CD14-positive monocyte (primary cell): ENCODE measurements around the gene TGFB2. TPM values are rescaled to one million over a fixed set of nuclear protein-coding genes. Genes with fewer than 3 reads are reported as not detected.

Source experiments
- DNase-seq, 3 donors: peaks; one replicate each; pipeline ENCODE4 v3.0.0-alpha.2; 2011 to 2022
- H2AFZ ChIP-seq: 2 replicates; pipeline ENCODE4 v1.6.0; 2012; ENCODE audit warnings: mild to moderate bottlenecking, low read depth, low read length, inconsistent platforms; ENCODE audit not compliant: insufficient read depth, poor library complexity, severe bottlenecking
- H3K27ac ChIP-seq, 2 donors: 1 replicate in 1 of 2; 2 replicates in 1 of 2; pipeline ENCODE4 v1.5.1; 2012 to 2013; ENCODE audit warnings: low read length in 2 of 2, control low read depth in 1 of 2, inconsistent platforms in 1 of 2, low read depth in 1 of 2, mild to moderate bottlenecking in 1 of 2
- H3K27me3 ChIP-seq, 2 donors: one replicate each; pipeline versions ENCODE4 v1.6.0 to v1.6.1; 2011 to 2013; ENCODE audit warnings: low read length in 2 of 2; ENCODE audit not compliant: control insufficient read depth in 2 of 2, insufficient read depth in 2 of 2
- H3K36me3 ChIP-seq, 2 donors: replicated peaks in 1 of 2; 1 replicate in 1 of 2; 2 replicates in 1 of 2; pipeline versions ENCODE4 v1.5.1 to v1.6.1; 2012 to 2013; ENCODE audit warnings: low read length in 2 of 2, control low read depth in 1 of 2, inconsistent platforms in 1 of 2, mild to moderate bottlenecking in 1 of 2; ENCODE audit not compliant: insufficient read depth in 2 of 2, control insufficient read depth in 1 of 2
- H3K4me1 ChIP-seq, 2 donors: 1 replicate in 1 of 2; 2 replicates in 1 of 2; pipeline versions ENCODE4 v1.5.1 to v1.6.1; 2012 to 2013; ENCODE audit warnings: low read length in 2 of 2, control low read depth in 1 of 2, inconsistent platforms in 1 of 2, mild to moderate bottlenecking in 1 of 2, moderate library complexity in 1 of 2; ENCODE audit not compliant: insufficient read depth in 2 of 2, control insufficient read depth in 1 of 2
- H3K4me2 ChIP-seq: replicated peaks from 2 replicates; pipeline ENCODE3; 2012; ENCODE audit warnings: low read length, moderate library complexity, mild to moderate bottlenecking; ENCODE audit not compliant: poor library complexity, severe bottlenecking; ENCODE audit errors: extremely low read depth
- H3K4me3 ChIP-seq, 3 experiments: fragments of 200-600 bp in 1 of 3; sonication (generic) in 1 of 3; replicated peaks in 1 of 3; 1 replicate in 2 of 3; 2 replicates in 1 of 3; pipeline ENCODE4 v1.5.1; 2011 to 2013; ENCODE audit warnings: low read length in 3 of 3, mild to moderate bottlenecking in 3 of 3, control low read depth in 2 of 3, low read depth in 2 of 3, inconsistent platforms in 1 of 3, moderate library complexity in 1 of 3
- H3K79me2 ChIP-seq: 2 replicates; pipeline ENCODE4 v1.6.0; 2012; ENCODE audit warnings: mild to moderate bottlenecking, control low read depth, inconsistent platforms, low read length, moderate library complexity; ENCODE audit not compliant: insufficient read depth
- H3K9ac ChIP-seq: 2 replicates; pipeline ENCODE4 v1.6.0; 2017; ENCODE audit warnings: low read length, mild to moderate bottlenecking; ENCODE audit not compliant: insufficient read depth, poor library complexity, severe bottlenecking
- H3K9me3 ChIP-seq, 2 donors: replicated peaks in 1 of 2; 1 replicate in 1 of 2; 2 replicates in 1 of 2; pipeline versions ENCODE4 v1.5.1 to v1.6.1; 2012 to 2013; ENCODE audit warnings: low read length in 2 of 2, control low read depth in 1 of 2; ENCODE audit not compliant: control insufficient read depth in 1 of 2, insufficient read depth in 1 of 2
- H4K20me1 ChIP-seq: 2 replicates; pipeline ENCODE4 v1.6.0; 2012; ENCODE audit warnings: mild to moderate bottlenecking, low read length, control low read depth, moderate library complexity; ENCODE audit not compliant: insufficient read depth
- H3K27ac Mint-ChIP-seq, 7 donors: one replicate each; pipeline ENCODE4 v1.8.0; 2020; ENCODE audit warnings: mild to moderate bottlenecking in 7 of 7, mixed read lengths in 7 of 7, moderate library complexity in 6 of 7, inconsistent platforms in 2 of 7
- H3K27me3 Mint-ChIP-seq, 3 donors: one replicate each; pipeline ENCODE4 v1.8.0; 2021 to 2022; ENCODE audit warnings: low read depth in 3 of 3, mild to moderate bottlenecking in 3 of 3, mixed read lengths in 3 of 3, moderate library complexity in 3 of 3, inconsistent platforms in 1 of 3
- H3K36me3 Mint-ChIP-seq, 2 donors: one replicate each; pipeline ENCODE4 v1.8.0; 2020; ENCODE audit warnings: mixed read lengths in 2 of 2, inconsistent platforms in 1 of 2, mild to moderate bottlenecking in 1 of 2
- H3K4me1 Mint-ChIP-seq: one replicate; pipeline ENCODE4 v1.8.0; 2020; ENCODE audit warnings: mild to moderate bottlenecking, mixed read lengths
- H3K4me3 Mint-ChIP-seq, 2 donors: one replicate each; pipeline ENCODE4 v1.8.0; 2020; ENCODE audit warnings: mild to moderate bottlenecking in 2 of 2, mixed read lengths in 2 of 2, moderate library complexity in 1 of 2
- H3K9me3 Mint-ChIP-seq, 7 donors: one replicate each; pipeline ENCODE4 v1.8.0; 2020 to 2022; ENCODE audit warnings: mixed read lengths in 7 of 7, mild to moderate bottlenecking in 6 of 7, moderate library complexity in 6 of 7, inconsistent platforms in 2 of 7
- CTCF ChIP-seq: fragments of 200-600 bp; IDR thresholded peaks from one replicate; pipeline ENCODE4 v1.8.0; 2022; ENCODE audit warnings: antibody characterized with exemption, mild to moderate bottlenecking
- WGBS: methylation state at CpG from one replicate; pipeline ENCODE4 v1.1.5; 2013; ENCODE audit warnings: missing lambda C conversion rate; ENCODE audit not compliant: insufficient coverage; 5-methylcytosine and 5-hydroxymethylcytosine counted together
- intact Hi-C, 2 donors: fragments of 100-400 bp; cut with micrococcal nuclease; formaldehyde crosslinking; loops; one replicate each; pipeline versions ENCODE4 v1.15.0 to v1.15.1; 2023
- polyA plus RNA-seq, 3 donors: library from polyadenylated mRNA; depleted of rRNA in 1 of 3; unstranded in 2 of 3; stranded (reverse) in 1 of 3; fragments of 300-500 nt in 2 of 3; fragments of >200 nt in 1 of 3; fragmentation: Illumina TruSeq in 2 of 3; gene quantifications; 1 replicate in 2 of 3; 2 replicates in 1 of 3; pipeline ENCODE4 v1.2.3, GENCODE V29; 2012 to 2021

TGFB2 gene
- polyA plus RNA-seq, 3 donors, result 0.01 TPM; not detected in 2

- no peak overlapping the region for H3K9ac ChIP-seq
- Mint-ChIP-seq H3K27ac (no peak overlapping the region), H3K9me3 (peaks cover 0 to 7% (median 4%) of the 10 kb centered on the region in 7 donors), H3K4me1 (peaks cover 1% of the 10 kb centered on the region), H3K36me3 (no peaks in the 10 kb centered on the region), H3K27me3 (peaks cover 5 to 12% (median 5%) of the 10 kb centered on the region in 3 donors), H3K4me3 (no peak overlapping the region)
- no peaks in the 10 kb centered on the region for H3K36me3 ChIP-seq
- H3K27ac ChIP-seq, result no peak overlapping the region
- H3K4me3 ChIP-seq, result no peak overlapping the region
- DNase-seq, result no peak
- intact Hi-C loops, result no loop called here
- 81% methylated on average over 2 of the region's 3 CpGs for WGBS
- no peaks in the 10 kb centered on the region for H3K79me2 ChIP-seq
- TF ChIP-seq CTCF, result no peak
- no peaks in the 10 kb centered on the region for H4K20me1 ChIP-seq
- H3K9me3 ChIP-seq, result no peaks in the 10 kb centered on the region
- peaks cover 0 to under 1% of the 10 kb centered on the region in 2 donors for H3K4me1 ChIP-seq
- H3K4me2 ChIP-seq, result no peak overlapping the region
- peaks cover 0 to 9% of the 10 kb centered on the region in 2 donors for H3K27me3 ChIP-seq
- H2AFZ ChIP-seq, result no peak overlapping the region
Measured at GRCh38 chr1:218451415-218451814, 106.3 kb downstream of the TGFB2 start.

- Mint-ChIP-seq H3K27ac (no peak overlapping the region), H3K36me3 (no peaks in the 10 kb centered on the region), H3K9me3 (peaks cover 0 to 4% (median 0%) of the 10 kb centered on the region in 7 donors), H3K4me1 (peaks cover 7% of the 10 kb centered on the region), H3K4me3 (no peak overlapping the region), H3K27me3 (peaks cover 4 to 12% (median 5%) of the 10 kb centered on the region in 3 donors)
- no peaks in the 10 kb centered on the region for H3K9me3 ChIP-seq
- no peak overlapping the region for H3K9ac ChIP-seq
- TF ChIP-seq CTCF, result no peak
- WGBS, result no CpG with 5 or more reads among the region's 2 CpGs
- H3K4me3 ChIP-seq, result no peak overlapping the region
- H3K79me2 ChIP-seq, result no peaks in the 10 kb centered on the region
- H3K27me3 ChIP-seq, result peaks cover 0 to 9% of the 10 kb centered on the region in 2 donors
- peaks cover 5 to 8% of the 10 kb centered on the region in 2 donors for H3K4me1 ChIP-seq
- H3K36me3 ChIP-seq, result no peaks in the 10 kb centered on the region
- no peak overlapping the region for H3K4me2 ChIP-seq
- DNase-seq, result no peak
- H4K20me1 ChIP-seq, result no peaks in the 10 kb centered on the region
- no peak overlapping the region for H3K27ac ChIP-seq
- intact Hi-C loops, result no loop called here
- H2AFZ ChIP-seq, result no peak overlapping the region
Measured at GRCh38 chr1:218454700-218455282, 109.7 kb downstream of the TGFB2 start.
